AG04449 (cell line): ENCODE data around the gene PRKAR1B.

Experiments
- CTCF ChIA-PET: fragments of 350-600 bp; formaldehyde crosslinking; extraction: SDS; loops from one replicate; lab custom pipeline; 2021; ENCODE audit warnings: antibody characterized with exemption; lab: Yijun Ruan, JAX
- POLR2A ChIA-PET: fragments of 400-600, 350-600 bp; formaldehyde crosslinking; extraction: SDS; loops from one replicate; lab custom pipeline; 2020; ENCODE audit warnings: antibody characterized with exemption, inconsistent platforms; lab: Yijun Ruan, JAX
- DNase-seq: peaks from one replicate; pipeline ENCODE4 v3.0.0-alpha.2; 2010; ENCODE audit warnings: low read depth, low spot score
- H3K4me3 ChIP-seq: 2 replicates; pipeline ENCODE4 v1.5.1; 2011; ENCODE audit warnings: low read depth, mild to moderate bottlenecking, control low read depth, low read length
- TF ChIP-seq, protein P1 (sequence below): IDR thresholded peaks from one replicate; pipeline ENCODE4 v1.5.1; 2011; ENCODE audit warnings: mild to moderate bottlenecking, moderate library complexity, low read length, control low read depth, inconsistent platforms; ENCODE audit not compliant: insufficient read depth; ENCODE audit errors: missing control alignments

The PRKAR1B gene

DNA sequence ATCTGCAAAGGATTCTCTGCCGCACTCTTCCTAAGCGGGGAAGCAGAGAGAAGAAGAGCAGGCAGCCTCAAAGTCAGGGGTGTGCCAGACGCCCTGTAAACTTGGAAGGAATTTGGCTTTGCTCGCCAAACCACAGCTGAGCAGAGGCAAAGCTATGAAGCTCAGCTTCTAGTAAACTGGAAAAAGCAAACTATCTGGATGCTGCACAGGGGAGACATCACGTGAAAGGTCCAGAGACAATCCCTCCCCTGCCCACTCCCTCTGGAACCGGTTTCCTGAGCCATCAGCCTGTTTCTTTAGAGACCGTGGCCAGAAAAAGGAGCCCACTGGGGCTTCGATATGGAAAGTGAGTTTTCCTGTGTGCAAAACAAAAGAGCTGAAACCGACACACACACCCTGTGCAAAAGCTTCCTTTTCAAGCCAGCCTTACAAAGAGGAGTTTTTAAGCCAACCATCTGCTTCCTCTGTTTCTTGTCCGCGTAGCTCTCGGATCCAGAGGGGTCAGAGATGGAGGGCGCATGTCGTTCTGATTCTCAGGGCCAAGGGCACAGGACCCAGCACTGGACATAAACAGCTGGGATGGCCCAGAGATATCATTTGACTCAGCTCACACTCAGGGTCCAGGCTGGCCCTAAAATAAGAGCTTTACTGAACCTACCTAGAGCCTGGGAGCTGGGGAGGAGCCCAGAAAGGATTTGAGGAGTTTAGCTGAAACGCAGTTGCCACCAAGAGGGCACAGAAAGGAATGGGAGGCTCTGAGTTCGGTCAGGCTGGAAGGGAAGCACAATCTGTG, 58.7 kb downstream of the PRKAR1B start:
- TF ChIP-seq, protein P1, sequence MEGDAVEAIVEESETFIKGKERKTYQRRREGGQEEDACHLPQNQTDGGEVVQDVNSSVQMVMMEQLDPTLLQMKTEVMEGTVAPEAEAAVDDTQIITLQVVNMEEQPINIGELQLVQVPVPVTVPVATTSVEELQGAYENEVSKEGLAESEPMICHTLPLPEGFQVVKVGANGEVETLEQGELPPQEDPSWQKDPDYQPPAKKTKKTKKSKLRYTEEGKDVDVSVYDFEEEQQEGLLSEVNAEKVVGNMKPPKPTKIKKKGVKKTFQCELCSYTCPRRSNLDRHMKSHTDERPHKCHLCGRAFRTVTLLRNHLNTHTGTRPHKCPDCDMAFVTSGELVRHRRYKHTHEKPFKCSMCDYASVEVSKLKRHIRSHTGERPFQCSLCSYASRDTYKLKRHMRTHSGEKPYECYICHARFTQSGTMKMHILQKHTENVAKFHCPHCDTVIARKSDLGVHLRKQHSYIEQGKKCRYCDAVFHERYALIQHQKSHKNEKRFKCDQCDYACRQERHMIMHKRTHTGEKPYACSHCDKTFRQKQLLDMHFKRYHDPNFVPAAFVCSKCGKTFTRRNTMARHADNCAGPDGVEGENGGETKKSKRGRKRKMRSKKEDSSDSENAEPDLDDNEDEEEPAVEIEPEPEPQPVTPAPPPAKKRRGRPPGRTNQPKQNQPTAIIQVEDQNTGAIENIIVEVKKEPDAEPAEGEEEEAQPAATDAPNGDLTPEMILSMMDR, result no peak
- CTCF ChIA-PET, result interaction anchor here (1.7 kb wide), 1 partner anchor 335 kb away, joined by 6 read pairs; no protein-coding TSS in a partner anchor
- H3K4me3 ChIP-seq, result no peak overlapping the region

DNA sequence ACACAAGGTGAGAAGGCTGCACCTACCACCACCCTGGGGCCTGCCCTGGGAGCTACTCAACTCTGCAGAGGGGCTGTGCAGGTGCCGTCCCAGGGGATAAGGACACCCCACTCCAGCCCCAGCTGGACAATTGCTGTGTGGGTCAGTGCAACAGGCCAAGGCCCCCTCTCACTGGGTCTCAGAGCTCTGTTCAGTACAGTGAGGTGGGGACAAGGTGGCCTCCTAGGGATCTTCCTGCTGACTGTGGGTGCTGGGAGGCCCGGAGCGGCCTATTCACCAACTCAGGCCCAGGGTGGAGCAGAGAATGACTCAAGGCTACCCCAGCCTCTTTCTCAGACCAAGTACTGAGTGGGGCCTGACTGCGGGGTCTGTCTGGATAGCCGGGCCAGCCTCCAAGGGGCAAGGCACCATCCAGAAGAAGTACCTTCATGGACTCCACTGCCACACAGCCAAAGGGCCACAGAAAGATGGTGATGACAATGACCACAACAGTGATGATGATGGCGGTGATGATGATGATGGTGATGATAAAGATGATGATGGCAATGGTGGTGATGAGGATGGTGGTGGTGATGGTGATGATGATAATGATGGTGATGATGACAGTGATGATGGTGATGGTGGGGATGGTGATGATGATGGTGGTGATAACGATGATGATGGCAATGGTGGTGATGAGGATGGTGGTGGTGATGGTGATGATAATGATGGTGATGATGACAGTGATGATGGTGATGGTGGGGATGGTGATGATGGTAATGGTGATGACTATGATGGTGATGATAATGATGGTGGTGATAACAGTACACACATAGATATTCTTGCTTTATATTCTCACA, 60.4 kb downstream of the PRKAR1B start:
- no peak overlapping the region for H3K4me3 ChIP-seq
- TF ChIP-seq, protein P1, result no peak
- POLR2A ChIA-PET, result no interaction called here
- no peak for DNase-seq
- CTCF ChIA-PET, result interaction anchor here (1.3 to 1.7 kb wide), 3 partner anchors 8 to 123 kb away, joined by 3 to 8 read pairs (median 4); no protein-coding TSS in a partner anchor

More for the DNA sequence above, 58.7 kb downstream of the PRKAR1B start:
- POLR2A ChIA-PET, result no interaction called here
- DNase-seq, result peak; percentile 54

DNA sequence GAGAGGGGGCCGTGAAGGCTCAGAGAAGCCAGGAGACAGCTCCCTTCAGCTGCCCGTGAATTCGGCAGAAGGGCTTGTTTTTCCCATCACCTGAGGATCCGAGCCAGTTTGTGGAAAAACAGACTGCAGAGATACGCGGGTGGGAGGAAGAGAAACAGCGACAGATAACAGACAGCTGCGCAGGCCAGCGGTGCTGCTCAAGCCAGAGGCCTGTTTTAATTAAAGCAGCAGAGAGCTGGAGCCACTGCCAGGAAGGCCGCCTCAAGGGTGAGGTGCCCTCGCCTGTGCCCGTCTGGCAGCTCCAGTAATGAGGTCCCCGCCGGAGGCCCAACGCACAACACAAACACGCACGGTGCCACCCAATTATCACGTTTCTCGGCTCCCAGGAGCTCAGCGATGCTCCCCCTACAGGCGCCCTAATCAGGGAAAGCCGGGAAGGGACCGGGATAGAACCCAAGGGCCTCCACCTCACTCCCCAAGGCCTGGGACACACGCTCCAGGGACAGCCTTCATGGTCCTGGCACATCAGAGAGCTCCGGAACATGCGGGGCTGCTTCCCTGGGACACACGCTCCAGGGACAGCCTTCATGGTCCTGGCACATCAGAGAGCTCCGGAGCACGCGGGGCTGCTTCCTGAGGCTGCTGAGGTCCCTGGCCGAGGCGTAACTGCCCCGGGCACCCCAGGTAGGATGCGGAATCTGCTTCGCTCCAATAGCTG, 61.2 kb downstream of the PRKAR1B start:
- no peak for DNase-seq
- POLR2A ChIA-PET, result no interaction called here
- no peak overlapping the region for H3K4me3 ChIP-seq
- CTCF ChIA-PET, result interaction anchor here (0.6 to 1.7 kb wide), 7 partner anchors 8 to 345 kb away, joined by 3 to 8 read pairs (median 3); no protein-coding TSS in a partner anchor
- TF ChIP-seq, protein P1, result peak; percentile 29

DNA sequence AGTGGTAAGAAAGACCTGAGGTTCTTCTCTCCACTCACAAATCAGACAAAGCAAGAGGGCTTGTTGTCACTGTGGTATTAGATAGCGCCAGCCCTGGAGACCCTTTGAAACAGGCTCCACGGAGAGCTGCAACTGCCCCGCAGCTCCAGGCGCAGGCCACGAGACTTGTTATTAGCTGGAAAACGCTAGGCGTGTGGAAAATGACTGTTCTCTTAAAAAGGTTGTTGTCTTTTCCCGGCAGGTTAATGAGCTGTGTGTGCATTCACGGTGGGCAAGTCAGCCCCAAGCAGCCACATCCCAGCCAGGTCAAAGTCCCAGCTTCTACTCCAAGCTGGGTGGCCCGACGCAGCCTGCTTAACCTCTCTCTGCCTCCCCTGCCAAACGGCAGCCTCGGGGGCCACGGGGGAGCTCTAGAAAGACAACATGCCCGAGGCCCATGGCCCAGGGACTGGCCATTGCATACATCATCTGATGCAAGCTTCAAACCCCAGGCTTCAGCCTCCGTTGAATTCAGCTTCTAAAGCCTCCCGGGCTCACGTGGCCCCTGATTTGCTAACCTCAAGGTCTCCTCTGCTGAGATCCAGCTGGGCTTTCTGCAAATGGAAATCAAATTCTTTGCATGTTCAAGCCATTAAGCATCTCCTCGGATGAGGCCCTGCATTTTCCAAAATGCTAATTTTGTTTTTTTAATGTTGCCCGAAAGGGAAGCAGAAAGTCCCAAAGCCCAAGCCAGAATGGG, 61.9 kb downstream of the PRKAR1B start:
- CTCF ChIA-PET, result interaction anchor here (0.6 to 1.7 kb wide), 7 partner anchors 9 to 345 kb away, joined by 3 to 8 read pairs (median 3); no protein-coding TSS in a partner anchor

DNA sequence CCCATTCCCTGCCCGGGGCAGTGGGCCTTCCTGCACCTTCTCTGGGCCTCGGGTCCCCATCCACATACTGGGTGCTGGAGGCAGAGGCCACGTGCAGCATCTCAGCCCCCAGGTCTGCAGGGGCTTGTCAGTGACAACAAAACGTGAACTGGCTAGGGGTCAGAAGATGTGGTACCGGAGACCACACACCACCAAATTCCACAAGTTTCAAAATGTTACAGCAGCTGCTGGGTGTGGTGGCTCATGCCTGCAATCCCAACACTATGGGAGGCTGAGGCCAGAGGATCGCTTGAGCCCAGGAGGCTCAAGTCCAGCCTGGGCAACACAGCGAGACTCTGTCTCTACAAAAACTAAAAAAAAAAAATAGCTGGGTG, 62.7 kb downstream of the PRKAR1B start:
- TF ChIP-seq, protein P1, result no peak
- DNase-seq, result no peak
- POLR2A ChIA-PET, result interaction anchor here (0.7 kb wide), 1 partner anchor 13 kb away, joined by 4 read pairs; no protein-coding TSS in a partner anchor
- CTCF ChIA-PET, result no interaction called here
- H3K4me3 ChIP-seq, result no peak overlapping the region

More for the DNA sequence above, 61.9 kb downstream of the PRKAR1B start:
- POLR2A ChIA-PET, result interaction anchor here (0.7 kb wide), 1 partner anchor 14 kb away, joined by 4 read pairs; no protein-coding TSS in a partner anchor
- DNase-seq, result peak; percentile 34
- TF ChIP-seq, protein P1, result no peak
- no peak overlapping the region for H3K4me3 ChIP-seq
